ENCODE results near the gene ERCC5. TPM values are rescaled to one million over a fixed set of nuclear protein-coding genes. Genes with fewer than 3 reads are reported as not detected.

Gene ERCC5
- total RNA-seq, 1 donor from 2014 or later, result 46.6 TPM

- DNase-seq (ENCODE audit: low spot score in 2 of 2, unreplicated experiment in 2 of 2), result no peak
- H3K4me3 Mint-ChIP-seq, result no peak overlapping the region
- H3K27me3 Mint-ChIP-seq (ENCODE audit: low read depth), result no peaks in the 10 kb centered on the region
- H3K27ac Mint-ChIP-seq, result no peak overlapping the region
- peaks cover 9% of the 10 kb centered on the region for H3K4me1 Mint-ChIP-seq
- no peak for TF ChIP-seq CTCF (IDR thresholded peaks at IDR 0.05; ENCODE audit: unreplicated experiment)
- no peaks in the 10 kb centered on the region for H3K9me3 Mint-ChIP-seq
- peaks cover 8% of the 10 kb centered on the region for H3K36me3 Mint-ChIP-seq
These were observed 36.2 kb downstream of the ERCC5 start for GRCh38 chr13:102881819-102882686.

GRCh38 chr13:102892503-102892902 is 46.7 kb downstream of the ERCC5 start:
- no peak for TF ChIP-seq CTCF (IDR thresholded peaks at IDR 0.05; ENCODE audit: unreplicated experiment)
- no peaks in the 10 kb centered on the region for H3K27me3 Mint-ChIP-seq (ENCODE audit: low read depth)
- H3K4me3 Mint-ChIP-seq, result no peak overlapping the region
- H3K9me3 Mint-ChIP-seq, result no peaks in the 10 kb centered on the region
- no peak for DNase-seq (ENCODE audit: low spot score in 2 of 2, unreplicated experiment in 2 of 2)
- no peaks in the 10 kb centered on the region for H3K4me1 Mint-ChIP-seq
- H3K36me3 Mint-ChIP-seq, result no peaks in the 10 kb centered on the region
- no peak overlapping the region for H3K27ac Mint-ChIP-seq

- H3K27me3 Mint-ChIP-seq (ENCODE audit: low read depth), result peaks cover 2% of the 10 kb centered on the region
- no peak for DNase-seq (ENCODE audit: low spot score in 2 of 2, unreplicated experiment in 2 of 2)
- no peaks in the 10 kb centered on the region for H3K4me1 Mint-ChIP-seq
- no peak for TF ChIP-seq CTCF (IDR thresholded peaks at IDR 0.05; ENCODE audit: unreplicated experiment)
- H3K4me3 Mint-ChIP-seq, result no peak overlapping the region
- no peaks in the 10 kb centered on the region for H3K36me3 Mint-ChIP-seq
- no peak overlapping the region for H3K27ac Mint-ChIP-seq
- no peaks in the 10 kb centered on the region for H3K9me3 Mint-ChIP-seq
These were observed 51.7 kb downstream of the ERCC5 start for GRCh38 chr13:102897371-102898138.

GRCh38 chr13:102900193-102900608 is 54.4 kb downstream of the ERCC5 start:
- H3K4me1 Mint-ChIP-seq, result peaks cover 6% of the 10 kb centered on the region

GRCh38 chr13:102901056-102901455 is 55.2 kb downstream of the ERCC5 start:
- H3K9me3 Mint-ChIP-seq, result no peaks in the 10 kb centered on the region

More at GRCh38 chr13:102900193-102900608, 54.4 kb downstream of the ERCC5 start:
- Mint-ChIP-seq H3K36me3 (no peaks in the 10 kb centered on the region), H3K27me3 (ENCODE audit: low read depth) (peaks cover 7% of the 10 kb centered on the region), H3K27ac (no peak overlapping the region), H3K9me3 (no peaks in the 10 kb centered on the region), H3K4me3 (no peak overlapping the region)
- no peak for TF ChIP-seq CTCF (IDR thresholded peaks at IDR 0.05; ENCODE audit: unreplicated experiment)
- DNase-seq (ENCODE audit: low spot score in 2 of 2, unreplicated experiment in 2 of 2), result no peak

More at GRCh38 chr13:102901056-102901455, 55.2 kb downstream of the ERCC5 start:
- no peak for DNase-seq (ENCODE audit: low spot score in 2 of 2, unreplicated experiment in 2 of 2)
- TF ChIP-seq CTCF (IDR thresholded peaks at IDR 0.05; ENCODE audit: unreplicated experiment), result no peak
- Mint-ChIP-seq H3K4me3 (no peak overlapping the region), H3K36me3 (no peaks in the 10 kb centered on the region), H3K27ac (no peak overlapping the region), H3K4me1 (peaks cover 8% of the 10 kb centered on the region), H3K27me3 (ENCODE audit: low read depth) (peaks cover 7% of the 10 kb centered on the region)
